ENCODE measurements around the gene HPSE2. TPM values are rescaled to one million over a fixed set of nuclear protein-coding genes. Genes with fewer than 3 reads are reported as not detected.

The HPSE2 gene
- total and polyA plus RNA-seq, 2 of the 13 experiments (the other 11 are each of a cell fraction or from before 2014, with no cell fraction given) = 0.01 TPM; not detected in 1

- no peak for TF ChIP-seq SMAD1 (CRISPR knock-in tag; IDR thresholded peaks at IDR 0.05; ENCODE audit: borderline replicate concordance, low read depth)
- TF ChIP-seq ZNF670 (CRISPR knock-in tag; IDR thresholded peaks at IDR 0.05; ENCODE audit: borderline replicate concordance) = no peak
- TF ChIP-seq HMGXB4 (CRISPR knock-in tag; IDR thresholded peaks at IDR 0.05; ENCODE audit: borderline replicate concordance in 1 of 2, low read depth in 1 of 2) = peak; percentile 62 to 64; a peak in 2 of 4 replicates
- TF ChIP-seq, protein P1, sequence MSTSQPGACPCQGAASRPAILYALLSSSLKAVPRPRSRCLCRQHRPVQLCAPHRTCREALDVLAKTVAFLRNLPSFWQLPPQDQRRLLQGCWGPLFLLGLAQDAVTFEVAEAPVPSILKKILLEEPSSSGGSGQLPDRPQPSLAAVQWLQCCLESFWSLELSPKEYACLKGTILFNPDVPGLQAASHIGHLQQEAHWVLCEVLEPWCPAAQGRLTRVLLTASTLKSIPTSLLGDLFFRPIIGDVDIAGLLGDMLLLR (CRISPR knock-in tag; IDR thresholded peaks at IDR 0.05) = no peak
- TF ChIP-seq SAP130 (CRISPR knock-in tag; IDR thresholded peaks at IDR 0.05; ENCODE audit: low read depth) = peak; percentile 16; the same call in 1 of the 2 replicates
- TF ChIP-seq ZNF678 (CRISPR knock-in tag; IDR thresholded peaks at IDR 0.05) = no peak
- TF ChIP-seq, protein P2, sequence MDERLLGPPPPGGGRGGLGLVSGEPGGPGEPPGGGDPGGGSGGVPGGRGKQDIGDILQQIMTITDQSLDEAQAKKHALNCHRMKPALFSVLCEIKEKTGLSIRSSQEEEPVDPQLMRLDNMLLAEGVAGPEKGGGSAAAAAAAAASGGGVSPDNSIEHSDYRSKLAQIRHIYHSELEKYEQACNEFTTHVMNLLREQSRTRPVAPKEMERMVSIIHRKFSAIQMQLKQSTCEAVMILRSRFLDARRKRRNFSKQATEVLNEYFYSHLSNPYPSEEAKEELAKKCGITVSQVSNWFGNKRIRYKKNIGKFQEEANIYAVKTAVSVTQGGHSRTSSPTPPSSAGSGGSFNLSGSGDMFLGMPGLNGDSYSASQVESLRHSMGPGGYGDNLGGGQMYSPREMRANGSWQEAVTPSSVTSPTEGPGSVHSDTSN (CRISPR knock-in tag; IDR thresholded peaks at IDR 0.05) = no peak
- no peak for TF ChIP-seq ZNF616 (CRISPR knock-in tag; IDR thresholded peaks at IDR 0.05; ENCODE audit: low read depth)
- TF ChIP-seq, protein P3, sequence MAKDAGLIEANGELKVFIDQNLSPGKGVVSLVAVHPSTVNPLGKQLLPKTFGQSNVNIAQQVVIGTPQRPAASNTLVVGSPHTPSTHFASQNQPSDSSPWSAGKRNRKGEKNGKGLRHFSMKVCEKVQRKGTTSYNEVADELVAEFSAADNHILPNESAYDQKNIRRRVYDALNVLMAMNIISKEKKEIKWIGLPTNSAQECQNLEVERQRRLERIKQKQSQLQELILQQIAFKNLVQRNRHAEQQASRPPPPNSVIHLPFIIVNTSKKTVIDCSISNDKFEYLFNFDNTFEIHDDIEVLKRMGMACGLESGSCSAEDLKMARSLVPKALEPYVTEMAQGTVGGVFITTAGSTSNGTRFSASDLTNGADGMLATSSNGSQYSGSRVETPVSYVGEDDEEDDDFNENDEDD (CRISPR knock-in tag; IDR thresholded peaks at IDR 0.05; ENCODE audit: borderline replicate concordance) = peak; percentile 16; the same call in 1 of the 2 replicates
- TF ChIP-seq, protein P4, sequence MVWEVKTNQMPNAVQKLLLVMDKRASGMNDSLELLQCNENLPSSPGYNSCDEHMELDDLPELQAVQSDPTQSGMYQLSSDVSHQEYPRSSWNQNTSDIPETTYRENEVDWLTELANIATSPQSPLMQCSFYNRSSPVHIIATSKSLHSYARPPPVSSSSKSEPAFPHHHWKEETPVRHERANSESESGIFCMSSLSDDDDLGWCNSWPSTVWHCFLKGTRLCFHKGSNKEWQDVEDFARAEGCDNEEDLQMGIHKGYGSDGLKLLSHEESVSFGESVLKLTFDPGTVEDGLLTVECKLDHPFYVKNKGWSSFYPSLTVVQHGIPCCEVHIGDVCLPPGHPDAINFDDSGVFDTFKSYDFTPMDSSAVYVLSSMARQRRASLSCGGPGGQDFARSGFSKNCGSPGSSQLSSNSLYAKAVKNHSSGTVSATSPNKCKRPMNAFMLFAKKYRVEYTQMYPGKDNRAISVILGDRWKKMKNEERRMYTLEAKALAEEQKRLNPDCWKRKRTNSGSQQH (CRISPR knock-in tag; IDR thresholded peaks at IDR 0.05; ENCODE audit: low read depth) = no peak
- TF ChIP-seq LCORL (IDR thresholded peaks at IDR 0.05) = no peak
- peak; percentile 58; the same call in 1 of the 2 replicates for TF ChIP-seq LCORL (CRISPR knock-in tag; IDR thresholded peaks at IDR 0.05)
- no peak for TF ChIP-seq ARNTL (CRISPR knock-in tag; IDR thresholded peaks at IDR 0.05)
- 0 out of 2 replicates have a peak, but pooled peaks have one; percentile 36 for TF ChIP-seq MIXL1 (CRISPR knock-in tag; IDR thresholded peaks at IDR 0.05)
- TF ChIP-seq ZFP37 (CRISPR knock-in tag; IDR thresholded peaks at IDR 0.05; ENCODE audit: borderline replicate concordance) = no peak
- TF ChIP-seq POLR2AphosphoS5 (IDR thresholded peaks at IDR 0.05; ENCODE audit: low read depth, low read length) = no peak
- no peak for TF ChIP-seq ZNF615 (CRISPR knock-in tag; IDR thresholded peaks at IDR 0.05; ENCODE audit: borderline replicate concordance)
- TF ChIP-seq ATF2 (CRISPR knock-in tag; IDR thresholded peaks at IDR 0.05) = peak; percentile 27; the same call in 1 of the 2 replicates
- no peak for TF ChIP-seq ZNF737 (CRISPR knock-in tag; IDR thresholded peaks at IDR 0.05; ENCODE audit: borderline replicate concordance)
- TF ChIP-seq THAP11 (CRISPR knock-in tag; IDR thresholded peaks at IDR 0.05) = 0 out of 2 replicates have a peak, but pooled peaks have one; percentile 24
- TF ChIP-seq SMAD3 (CRISPR knock-in tag; IDR thresholded peaks at IDR 0.05) = 0 out of 2 replicates have a peak, but pooled peaks have one; percentile 46
- TF ChIP-seq ZNF337 (CRISPR knock-in tag; IDR thresholded peaks at IDR 0.05; ENCODE audit: borderline replicate concordance, low read depth) = no peak
These were observed 767.9 kb downstream of the HPSE2 start (continued) for GRCh38 chr10:98467506-98468318.
